GM19395 (cell line): ENCODE results near the gene SPDYE9.
"Not testable (repeated sequence)": the region's sequence is repeated elsewhere in the genome, so short reads cannot be mapped to it uniquely, and the experiment has no call there.

Experiments
- ATAC-seq: cut with Tn5 transposase; IDR thresholded peaks from one replicate; pipeline ENCODE4 v1.9.1; 2021; ENCODE audit warnings: mild to moderate bottlenecking, moderate library complexity; ENCODE audit not compliant: unreplicated experiment

SPDYE9 gene

GRCh38 chr7:73085938-73086337 is at the start of gene SPDYE9:
Gene SPDYE9, minus strand, starts transcription at chr7:73086038. Its CDS starts 1,800 bp downstream, at chr7:73084238.
- not testable (repeated sequence) for ATAC-seq

- not testable (repeated sequence) for ATAC-seq
Measured at GRCh38 chr7:73134866-73135265, 49.0 kb upstream of the SPDYE9 start.

DNA sequence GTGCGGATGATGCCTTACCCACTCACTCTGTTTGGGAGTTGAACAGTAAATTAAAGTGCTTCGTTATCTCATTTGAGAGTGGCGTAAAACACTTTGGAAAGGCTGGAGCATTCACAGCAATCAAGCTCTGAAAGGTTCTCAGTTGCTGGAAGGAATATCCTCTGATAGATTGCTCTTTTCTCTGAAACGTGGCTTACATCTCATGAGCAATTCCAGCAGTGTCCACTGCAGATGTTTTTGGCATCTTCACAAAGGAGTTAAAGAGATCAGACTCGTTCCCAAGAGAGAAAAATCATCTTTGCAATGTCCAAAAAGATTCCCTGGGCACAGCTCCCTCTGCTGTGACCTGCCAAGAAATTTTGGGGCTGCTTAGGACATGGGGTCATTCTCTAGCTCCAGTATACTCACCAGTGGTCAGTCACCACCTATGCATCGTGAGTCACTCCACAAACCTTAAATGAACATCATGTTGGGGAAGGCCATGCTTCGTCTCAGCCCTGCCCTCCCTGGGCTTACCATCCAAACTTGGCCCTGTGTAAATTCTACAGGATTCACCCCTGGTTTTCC is 46.9 kb upstream of the SPDYE9 start:
- not testable (repeated sequence) for ATAC-seq

DNA sequence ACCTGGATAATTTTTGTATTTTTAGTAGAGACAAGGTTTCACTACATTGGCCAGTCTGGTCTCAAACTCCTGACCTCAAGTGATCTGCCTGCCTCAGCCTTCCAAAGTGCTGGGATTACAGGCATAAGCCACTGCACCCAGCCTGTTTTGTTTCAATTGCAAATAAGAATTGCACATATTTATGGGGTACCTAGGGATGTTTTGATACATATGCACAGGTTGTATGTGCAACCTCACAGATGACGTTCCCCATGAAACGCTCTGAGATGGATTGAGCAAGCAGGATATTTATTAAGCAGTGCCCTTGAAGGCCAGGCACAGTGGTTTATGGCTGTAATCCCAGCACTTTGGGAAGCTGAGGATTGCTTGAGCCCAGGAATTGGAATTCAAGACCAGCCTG is 44.8 kb upstream of the SPDYE9 start:
- not testable (repeated sequence) for ATAC-seq

GRCh38 chr7:73124126-73124525 is 38.3 kb upstream of the SPDYE9 start:
- ATAC-seq: not testable (repeated sequence)

GRCh38 chr7:73122778-73123447 is 37.1 kb upstream of the SPDYE9 start:
- ATAC-seq: not testable (repeated sequence)

DNA sequence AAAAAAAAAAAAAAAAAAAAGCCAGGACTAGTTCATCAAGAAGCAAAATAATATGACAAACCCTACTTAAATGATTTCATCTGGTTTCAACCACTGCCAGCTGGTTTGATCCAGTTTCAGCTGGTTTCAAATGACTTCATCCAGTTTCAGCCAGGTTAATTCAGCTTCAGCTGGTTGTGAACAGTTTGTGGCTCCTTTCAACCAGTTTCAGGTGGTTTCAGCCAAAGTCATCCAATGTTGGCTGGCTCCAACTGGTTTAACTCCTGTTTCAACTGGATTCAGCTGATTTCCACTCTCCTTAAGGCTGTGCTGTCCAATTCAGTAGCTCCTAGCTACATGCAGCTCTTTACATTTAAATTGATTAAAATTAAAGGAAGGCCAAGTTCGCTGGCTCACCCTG is 32.3 kb upstream of the SPDYE9 start:
- peak; percentile 64 for ATAC-seq

GRCh38 chr7:73057811-73058210 is 28.0 kb downstream of the SPDYE9 start, which contains the start of gene SPDYE11:
Gene SPDYE11, minus strand, starts transcription at chr7:73057911. Its CDS starts 1,800 bp downstream, at chr7:73056111.
- not testable (repeated sequence) for ATAC-seq

GRCh38 chr7:73029666-73030065 is 56.2 kb downstream of the SPDYE9 start, which contains the start of gene SPDYE8:
Gene SPDYE8, minus strand, starts transcription at chr7:73029766. Its CDS starts 1,800 bp downstream, at chr7:73027966.
- ATAC-seq: not testable (repeated sequence)
